Neural progenitor cell (in vitro differentiated cells): ENCODE results near the gene CRIM1. TPM values are rescaled to one million over a fixed set of nuclear protein-coding genes. Genes with fewer than 3 reads are reported as not detected.
A peak's percentile ranks its signal among the peaks of the same experiment; 100 is the strongest.

Source experiments
- DNase-seq: peaks from one replicate; pipeline ENCODE4 v3.0.0-alpha.2; 2016; ENCODE audit warnings: low spot score
- H2AFZ ChIP-seq: fragments of 200-600 bp; sonication (generic); replicated peaks from 2 replicates; pipeline ENCODE4 v1.6.1; 2016; ENCODE audit warnings: antibody characterized with exemption
- H3F3A ChIP-seq: fragments of 200-600 bp; sonication (generic); 2 replicates; pipeline ENCODE4 v1.6.1; 2016; ENCODE audit warnings: antibody characterized with exemption, low read depth
- H3K27ac ChIP-seq: fragments of 200-600 bp; sonication (generic); 2 replicates; pipeline ENCODE4 v1.5.1; 2016; ENCODE audit warnings: mild to moderate bottlenecking
- H3K27me3 ChIP-seq: fragments of 200-600 bp; sonication (generic); 2 replicates; pipeline ENCODE4 v1.6.1; 2016; ENCODE audit warnings: mild to moderate bottlenecking, moderate library complexity
- H3K36me3 ChIP-seq: fragments of 200-600 bp; sonication (generic); 2 replicates; pipeline ENCODE4 v1.5.1; 2016
- H3K4me1 ChIP-seq: fragments of 200-600 bp; sonication (generic); 2 replicates; pipeline ENCODE4 v1.6.1; 2016; ENCODE audit warnings: mixed run types
- H3K4me2 ChIP-seq: fragments of 200-600 bp; sonication (generic); 2 replicates; pipeline ENCODE4 v1.6.1; 2016
- H3K4me3 ChIP-seq: fragments of 200-600 bp; sonication (generic); 2 replicates; pipeline ENCODE4 v1.5.1; 2016
- H3K79me2 ChIP-seq: fragments of 200-600 bp; sonication (generic); 2 replicates; pipeline ENCODE4 v1.6.1; 2016; ENCODE audit warnings: low read depth
- H3K9ac ChIP-seq: fragments of 200-600 bp; sonication (generic); 2 replicates; pipeline ENCODE4 v1.6.1; 2016
- H3K9me3 ChIP-seq: fragments of 200-600 bp; sonication (generic); 2 replicates; pipeline ENCODE4 v1.5.1; 2016; ENCODE audit warnings: low read depth
- H4K20me1 ChIP-seq: fragments of 200-600 bp; sonication (generic); 2 replicates; pipeline ENCODE4 v1.6.1; 2016; ENCODE audit warnings: low read depth
- H3K27ac Mint-ChIP-seq: 3 replicates; pipeline ENCODE4 v1.8.0; 2021; ENCODE audit warnings: mixed read lengths
- H3K27me3 Mint-ChIP-seq: 2 replicates; pipeline ENCODE4 v1.8.0; 2022; ENCODE audit warnings: low read depth, mild to moderate bottlenecking, inconsistent platforms, moderate library complexity, mixed read lengths; ENCODE audit not compliant: insufficient read depth
- H3K36me3 Mint-ChIP-seq: 3 replicates; pipeline ENCODE4 v1.8.0; 2021; ENCODE audit warnings: mixed read lengths
- H3K4me1 Mint-ChIP-seq: 3 replicates; pipeline ENCODE4 v1.8.0; 2021; ENCODE audit warnings: mixed read lengths
- H3K4me3 Mint-ChIP-seq: 3 replicates; pipeline ENCODE4 v1.8.0; 2021; ENCODE audit warnings: mild to moderate bottlenecking, moderate library complexity, mixed read lengths
- H3K9me3 Mint-ChIP-seq: 3 replicates; pipeline ENCODE4 v1.8.0; 2020; ENCODE audit warnings: mixed read lengths
- EZH2 ChIP-seq: fragments of 200-600 bp; sonication (generic); IDR thresholded peaks from 2 replicates; pipeline ENCODE4 v1.6.1; 2017; ENCODE audit warnings: antibody characterized with exemption, mild to moderate bottlenecking, moderate library complexity
- EZH2phosphoT487 ChIP-seq: fragments of 200-600 bp; sonication (generic); IDR thresholded peaks from 2 replicates; pipeline ENCODE4 v1.6.1; 2017; ENCODE audit warnings: antibody characterized with exemption
- total RNA-seq: library from RNA; depleted of rRNA; stranded (reverse); fragments of >200 nt; gene quantifications from 2 replicates; pipeline ENCODE4 v1.2.3, GENCODE V29; 2015; ENCODE audit warnings: low replicate concordance
- TF ChIP-seq, protein P1 (sequence below): fragments of 200-600 bp; sonication (generic); IDR thresholded peaks from 2 replicates; pipeline ENCODE4 v1.5.1; 2017; ENCODE audit warnings: antibody characterized with exemption, mild to moderate bottlenecking

Gene CRIM1
- total RNA-seq, 1 donor from 2014 or later, result 4.9 TPM

DNA sequence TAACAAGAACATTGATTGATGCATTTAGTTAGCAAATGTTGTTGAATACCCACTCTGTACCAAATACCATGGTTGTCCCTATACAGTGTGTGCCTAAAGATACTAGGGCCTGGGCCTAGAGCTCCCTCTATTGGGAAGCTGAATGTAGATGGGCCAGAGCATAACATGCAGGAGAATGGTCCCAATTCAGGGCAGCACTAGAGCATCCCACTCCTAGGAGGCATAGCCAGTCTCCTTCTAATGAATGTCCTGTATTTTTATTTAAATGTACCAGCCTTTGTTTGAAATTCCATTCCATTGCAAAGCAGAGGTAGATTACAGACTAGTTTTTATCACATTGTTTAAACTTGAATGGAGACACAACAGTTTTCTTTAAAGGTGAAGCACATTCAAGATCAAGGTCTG, 151.8 kb downstream of the CRIM1 start:
- Histone ChIP-seq H3K27ac (no peak overlapping the region), H3K9ac (no peak overlapping the region), H3K27me3 (no peaks in the 10 kb centered on the region), H3K4me2 (no peak overlapping the region), H3K9me3 (no peaks in the 10 kb centered on the region), H3F3A (no peaks in the 10 kb centered on the region), H3K4me1 (no peaks in the 10 kb centered on the region), H3K36me3 (no peaks in the 10 kb centered on the region), H3K79me2 (no peaks in the 10 kb centered on the region), H3K4me3 (no peak overlapping the region), H4K20me1 (peaks cover 4% of the 10 kb centered on the region), H2AFZ (no peak overlapping the region)
- Mint-ChIP-seq H3K36me3 (peaks cover 10% of the 10 kb centered on the region), H3K4me3 (no peak overlapping the region), H3K27ac (no peak overlapping the region), H3K4me1 (no peaks in the 10 kb centered on the region), H3K9me3 (no peaks in the 10 kb centered on the region), H3K27me3 (no peaks in the 10 kb centered on the region)
- DNase-seq, result peak; percentile 80
- TF ChIP-seq, protein P1, sequence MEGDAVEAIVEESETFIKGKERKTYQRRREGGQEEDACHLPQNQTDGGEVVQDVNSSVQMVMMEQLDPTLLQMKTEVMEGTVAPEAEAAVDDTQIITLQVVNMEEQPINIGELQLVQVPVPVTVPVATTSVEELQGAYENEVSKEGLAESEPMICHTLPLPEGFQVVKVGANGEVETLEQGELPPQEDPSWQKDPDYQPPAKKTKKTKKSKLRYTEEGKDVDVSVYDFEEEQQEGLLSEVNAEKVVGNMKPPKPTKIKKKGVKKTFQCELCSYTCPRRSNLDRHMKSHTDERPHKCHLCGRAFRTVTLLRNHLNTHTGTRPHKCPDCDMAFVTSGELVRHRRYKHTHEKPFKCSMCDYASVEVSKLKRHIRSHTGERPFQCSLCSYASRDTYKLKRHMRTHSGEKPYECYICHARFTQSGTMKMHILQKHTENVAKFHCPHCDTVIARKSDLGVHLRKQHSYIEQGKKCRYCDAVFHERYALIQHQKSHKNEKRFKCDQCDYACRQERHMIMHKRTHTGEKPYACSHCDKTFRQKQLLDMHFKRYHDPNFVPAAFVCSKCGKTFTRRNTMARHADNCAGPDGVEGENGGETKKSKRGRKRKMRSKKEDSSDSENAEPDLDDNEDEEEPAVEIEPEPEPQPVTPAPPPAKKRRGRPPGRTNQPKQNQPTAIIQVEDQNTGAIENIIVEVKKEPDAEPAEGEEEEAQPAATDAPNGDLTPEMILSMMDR, result peak; percentile 83
- TF ChIP-seq EZH2phosphoT487, result no peak

DNA sequence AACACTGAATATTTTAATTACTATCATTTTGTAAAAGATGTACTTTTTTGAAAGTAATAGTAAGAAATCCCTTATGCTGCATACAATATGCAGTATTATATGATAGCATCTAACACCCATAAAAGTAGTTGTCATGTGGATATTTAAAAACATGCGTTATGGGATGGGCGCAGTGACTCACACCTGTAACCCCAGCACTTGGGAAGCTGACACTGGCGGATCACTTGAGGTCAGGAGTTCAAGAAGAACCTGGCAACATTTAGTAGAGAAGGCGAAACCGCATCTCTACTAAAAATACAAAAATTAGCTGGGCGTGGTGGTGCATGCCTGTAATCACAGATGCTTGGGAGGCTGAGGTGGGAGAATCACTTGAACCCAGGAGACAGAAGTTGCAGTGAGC, 153.5 kb downstream of the CRIM1 start:
- TF ChIP-seq EZH2 (no peak), EZH2phosphoT487 (no peak)
- TF ChIP-seq, protein P1, result no peak
- Histone ChIP-seq H3K27ac (no peak overlapping the region), H3K79me2 (no peaks in the 10 kb centered on the region), H3K27me3 (no peaks in the 10 kb centered on the region), H3K9ac (no peak overlapping the region), H3K4me1 (no peaks in the 10 kb centered on the region), H2AFZ (no peak overlapping the region), H3K4me3 (no peak overlapping the region), H3K36me3 (no peaks in the 10 kb centered on the region), H4K20me1 (peaks cover 4% of the 10 kb centered on the region), H3F3A (no peaks in the 10 kb centered on the region), H3K4me2 (no peak overlapping the region), H3K9me3 (no peaks in the 10 kb centered on the region)
- H3K9me3 Mint-ChIP-seq, result no peaks in the 10 kb centered on the region
- DNase-seq, result no peak
- H3K27me3 Mint-ChIP-seq, result no peaks in the 10 kb centered on the region
- H3K4me1 Mint-ChIP-seq, result no peaks in the 10 kb centered on the region
- H3K36me3 Mint-ChIP-seq, result peaks cover 15% of the 10 kb centered on the region
- no peak overlapping the region for H3K27ac Mint-ChIP-seq
- H3K4me3 Mint-ChIP-seq, result no peak overlapping the region

DNA sequence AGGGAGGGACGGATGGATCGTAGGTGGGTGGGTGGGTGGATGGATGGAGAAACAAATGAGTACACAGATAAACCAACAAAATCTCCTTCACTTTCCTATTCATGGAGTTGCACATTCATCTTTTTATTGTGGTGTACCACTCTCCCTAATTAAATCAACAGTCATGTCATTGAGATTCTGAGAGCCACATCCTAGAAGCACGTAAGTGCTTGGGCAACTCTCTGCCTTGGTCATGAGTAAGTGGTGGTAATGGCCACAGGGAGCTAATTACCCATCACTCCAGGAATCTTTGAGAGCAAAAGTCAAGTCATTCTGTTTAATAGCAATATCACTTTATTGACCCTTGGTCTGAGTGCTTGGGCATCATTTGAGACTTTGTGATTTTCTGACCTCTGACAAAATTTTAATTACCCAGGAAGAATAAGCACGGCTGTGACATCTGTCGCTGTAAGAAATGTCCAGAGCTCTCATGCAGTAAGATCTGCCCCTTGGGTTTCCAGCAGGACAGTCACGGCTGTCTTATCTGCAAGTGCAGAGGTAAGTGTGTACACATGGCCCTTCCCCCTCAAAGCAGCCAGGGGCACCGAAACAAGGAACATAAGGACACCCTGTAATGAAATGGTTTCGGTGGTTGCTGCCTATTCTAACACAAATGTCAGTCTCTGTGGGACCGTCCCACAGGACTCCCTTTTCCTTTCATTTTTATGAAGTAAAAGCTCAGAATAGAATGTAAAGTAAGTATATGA, 156.5 kb downstream of the CRIM1 start:
- Histone ChIP-seq H3K4me3 (no peak overlapping the region), H4K20me1 (peaks cover 4% of the 10 kb centered on the region), H3K27me3 (no peaks in the 10 kb centered on the region), H3K27ac (no peak overlapping the region), H3K79me2 (no peaks in the 10 kb centered on the region), H3F3A (no peaks in the 10 kb centered on the region), H3K9me3 (no peaks in the 10 kb centered on the region), H3K4me1 (no peaks in the 10 kb centered on the region), H2AFZ (no peak overlapping the region), H3K4me2 (no peak overlapping the region), H3K9ac (no peak overlapping the region), H3K36me3 (no peaks in the 10 kb centered on the region)
- no peak for TF ChIP-seq EZH2phosphoT487
- TF ChIP-seq, protein P1, result no peak
- Mint-ChIP-seq H3K9me3 (no peaks in the 10 kb centered on the region), H3K27me3 (no peaks in the 10 kb centered on the region), H3K4me1 (no peaks in the 10 kb centered on the region), H3K4me3 (no peak overlapping the region), H3K36me3 (peaks cover 23% of the 10 kb centered on the region), H3K27ac (no peak overlapping the region)
- DNase-seq, result no peak
